Measurements from ENCODE around the gene CEP128. TPM values are rescaled to one million over a fixed set of nuclear protein-coding genes. Genes with fewer than 3 reads are reported as not detected.

The CEP128 gene
- polyA plus RNA-seq, 4 donors: 4.7 to 6.6 (median 6.5) TPM

DNA sequence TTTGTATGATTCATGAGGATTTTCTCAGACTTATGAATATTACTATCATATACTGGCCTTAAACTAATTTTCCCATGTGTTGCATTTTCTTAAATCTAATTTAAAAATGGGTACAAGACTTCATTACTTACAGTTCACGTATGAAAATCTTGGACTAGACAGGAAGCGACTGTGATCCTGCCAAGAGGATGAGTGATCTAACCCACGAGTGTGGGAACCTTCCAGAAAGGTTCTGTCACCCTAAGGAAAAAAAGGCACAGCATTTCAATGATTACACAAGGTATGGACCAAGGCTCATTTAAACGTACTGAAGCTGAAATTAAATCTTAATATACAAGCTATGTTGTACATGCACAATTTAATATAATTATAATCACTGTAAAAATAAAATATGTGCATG lies 436.8 kb downstream of the CEP128 start:
- DNase-seq (ENCODE audit: low read depth in 4 of 4, low spot score in 3 of 4): no peak

DNA sequence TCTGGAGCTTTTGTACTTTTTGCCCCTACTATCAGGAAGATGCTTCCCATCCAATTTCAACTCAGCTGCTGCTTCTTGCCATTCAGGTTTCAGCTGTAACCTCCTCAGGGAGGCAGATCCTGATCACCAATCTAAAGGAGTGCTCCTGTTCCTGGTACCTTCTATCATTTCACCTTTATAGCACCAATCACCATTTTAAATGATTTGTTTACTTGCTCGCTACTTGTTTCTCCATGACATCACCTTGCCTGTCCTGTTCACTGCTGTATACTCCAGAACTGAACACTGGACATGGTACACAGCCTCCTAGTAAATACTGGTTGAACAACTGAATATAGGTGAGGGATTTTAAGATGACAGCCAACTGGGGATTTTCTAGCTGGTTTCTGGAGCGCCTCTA lies 443.0 kb downstream of the CEP128 start:
- DNase-seq (ENCODE audit: low read depth in 4 of 4, low spot score in 3 of 4): no peak

DNA sequence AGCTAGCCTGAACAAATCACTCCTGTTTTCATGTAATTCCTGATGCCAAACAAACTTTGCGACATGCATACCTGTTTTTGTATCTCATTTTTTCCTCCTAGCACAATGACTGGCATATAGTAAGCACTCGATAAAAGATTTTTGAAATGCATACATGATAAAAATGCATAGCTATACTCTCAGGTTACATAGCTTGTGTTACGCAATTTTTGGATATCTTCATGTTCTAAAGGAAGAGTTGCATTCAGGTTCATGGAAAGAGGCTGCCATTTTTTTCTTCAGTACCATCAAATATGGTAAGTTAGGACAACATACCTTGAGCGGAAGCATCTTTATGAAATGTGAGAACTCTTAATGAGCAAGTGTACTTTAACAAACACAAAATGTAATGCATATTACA lies 445.4 kb downstream of the CEP128 start:
- no peak for DNase-seq (ENCODE audit: low read depth in 4 of 4, low spot score in 3 of 4)

DNA sequence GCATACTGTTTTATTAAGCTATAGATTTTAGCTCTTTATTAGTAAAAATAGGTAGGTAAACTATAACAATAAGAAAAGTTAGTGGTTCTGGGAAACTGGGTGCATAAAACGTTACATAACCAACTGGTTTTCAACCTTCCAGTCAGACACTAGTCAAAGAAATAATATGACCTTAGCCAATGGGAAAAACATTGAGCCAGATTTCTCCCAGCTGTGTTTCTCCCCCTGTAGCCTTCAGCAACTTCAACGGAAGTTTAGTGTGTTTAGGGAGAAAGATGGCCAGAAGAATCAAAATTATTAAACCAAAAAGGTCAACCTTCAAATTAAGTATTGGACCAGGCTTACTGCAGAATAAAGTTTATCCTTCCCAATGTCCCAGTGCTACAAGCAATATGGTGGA lies 446.8 kb downstream of the CEP128 start:
- no peak for DNase-seq (ENCODE audit: low read depth in 4 of 4, low spot score in 3 of 4)

DNA sequence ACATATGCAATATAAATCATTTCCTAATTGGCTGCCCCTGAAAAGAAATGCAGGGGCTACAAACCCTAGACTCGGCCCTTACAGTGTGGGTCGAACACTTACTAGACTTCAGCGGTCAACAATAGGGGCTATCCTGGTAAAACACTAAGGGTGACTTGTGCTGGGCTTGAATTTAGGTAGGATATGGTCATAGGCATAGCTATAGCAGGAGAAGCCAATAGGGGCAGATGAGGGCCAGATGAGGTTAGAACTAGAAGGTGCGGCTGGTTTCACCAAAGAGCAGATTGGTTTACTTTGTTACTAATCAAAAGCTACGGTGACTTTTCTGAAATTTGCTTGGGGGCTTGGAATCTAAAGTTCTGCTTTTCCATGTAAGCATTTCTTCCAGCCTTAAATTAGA lies 447.9 kb downstream of the CEP128 start:
- no peak for DNase-seq (ENCODE audit: low read depth in 4 of 4, low spot score in 3 of 4)

DNA sequence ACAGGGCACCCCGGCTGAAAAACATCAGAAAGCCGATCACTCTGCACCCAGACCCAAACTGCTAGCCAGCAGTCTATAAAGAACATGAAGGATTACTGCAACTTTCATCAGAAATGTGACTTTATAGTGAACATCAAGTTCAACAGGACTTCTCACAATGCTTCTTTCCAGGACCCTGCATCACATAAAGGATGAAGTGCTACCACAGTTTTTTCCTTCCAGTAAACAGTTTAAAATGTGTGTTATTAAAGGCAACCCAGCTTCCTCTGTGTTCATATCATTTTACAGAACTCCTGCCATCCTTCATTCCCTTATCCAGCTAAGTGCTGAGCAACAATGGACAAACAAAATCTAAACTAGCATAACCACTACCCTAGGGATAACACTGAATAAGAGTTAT lies 449.9 kb downstream of the CEP128 start:
- DNase-seq (ENCODE audit: low read depth in 4 of 4, low spot score in 3 of 4): no peak

DNA sequence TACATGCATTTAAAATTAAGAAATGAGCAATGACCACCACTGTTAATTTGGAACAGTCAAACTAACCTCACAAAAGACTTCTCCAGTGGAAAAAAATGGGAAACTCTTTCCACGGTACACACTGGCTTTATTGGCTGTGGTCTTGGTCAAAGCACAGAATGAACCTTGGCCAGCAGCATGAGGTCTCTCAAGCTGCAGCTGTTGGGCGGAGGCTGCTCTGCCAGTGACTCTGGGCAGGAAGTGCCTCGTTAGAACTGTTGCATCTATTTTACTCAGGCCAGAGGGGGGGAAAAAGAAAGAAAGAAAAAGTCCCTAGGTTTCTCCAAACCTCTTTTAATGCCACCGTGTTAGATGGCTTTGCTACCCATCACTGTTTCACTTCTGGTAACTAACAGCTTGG lies 450.4 kb downstream of the CEP128 start:
- DNase-seq (ENCODE audit: low read depth in 4 of 4, low spot score in 3 of 4): no peak

DNA sequence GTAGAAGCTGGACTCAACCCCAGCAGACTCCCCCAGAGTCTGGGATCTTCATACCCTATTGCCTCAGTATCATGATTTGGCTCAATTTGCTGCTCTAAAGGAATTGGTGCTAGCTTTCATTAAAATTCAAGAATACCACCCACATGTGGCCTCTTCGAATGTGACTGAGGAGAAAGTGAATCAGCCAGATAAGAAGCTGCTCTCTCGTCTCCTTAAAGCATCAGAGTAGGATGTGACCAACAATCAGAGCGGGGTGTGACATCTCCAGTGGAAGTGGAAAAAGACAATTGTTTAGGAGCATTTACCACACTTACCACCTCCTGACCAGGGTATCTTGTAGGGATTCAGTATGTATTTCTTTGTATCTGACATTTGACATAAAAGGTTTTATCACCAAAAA lies 452.0 kb downstream of the CEP128 start:
- DNase-seq (ENCODE audit: low read depth in 4 of 4, low spot score in 3 of 4): no peak

DNA sequence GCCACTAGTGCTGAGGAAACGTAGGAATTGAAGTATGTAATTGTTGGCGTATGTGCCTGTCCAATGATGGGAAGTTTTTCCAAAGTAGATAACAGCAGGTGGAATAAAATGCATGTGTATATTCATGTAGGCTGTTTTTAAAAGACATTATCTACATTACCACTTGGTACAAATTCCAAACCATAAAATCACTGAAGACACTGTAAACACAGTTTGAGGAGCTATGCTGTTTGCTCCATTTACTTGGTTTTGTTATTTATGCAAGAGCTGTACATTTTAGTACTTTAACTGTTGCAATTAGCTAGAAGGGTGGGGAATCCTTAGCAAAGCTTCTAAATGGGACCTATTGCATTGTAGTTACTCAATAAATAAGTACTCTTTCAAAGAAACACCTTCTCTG lies 455.8 kb downstream of the CEP128 start:
- no peak for DNase-seq (ENCODE audit: low read depth in 4 of 4, low spot score in 3 of 4)

DNA sequence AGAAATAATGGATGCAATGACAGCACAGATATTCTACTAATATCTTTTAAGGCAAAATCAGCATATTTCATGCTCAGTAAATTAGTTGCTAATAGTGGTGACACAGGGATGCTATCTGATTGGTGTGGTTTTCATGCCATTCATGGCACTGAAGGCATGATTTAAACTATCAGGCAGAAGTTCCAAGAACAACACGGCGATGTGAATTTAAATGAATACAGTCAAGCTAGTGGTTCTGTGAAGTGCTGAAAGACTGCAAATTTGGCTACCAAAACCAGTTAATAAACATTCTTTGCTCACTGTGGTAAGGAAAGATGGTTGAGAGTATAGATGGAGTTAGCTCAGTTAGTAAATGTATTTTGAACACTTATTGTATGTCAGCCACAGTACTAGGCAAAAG lies 458.2 kb downstream of the CEP128 start:
- DNase-seq (ENCODE audit: low read depth in 4 of 4, low spot score in 3 of 4): no peak

DNA sequence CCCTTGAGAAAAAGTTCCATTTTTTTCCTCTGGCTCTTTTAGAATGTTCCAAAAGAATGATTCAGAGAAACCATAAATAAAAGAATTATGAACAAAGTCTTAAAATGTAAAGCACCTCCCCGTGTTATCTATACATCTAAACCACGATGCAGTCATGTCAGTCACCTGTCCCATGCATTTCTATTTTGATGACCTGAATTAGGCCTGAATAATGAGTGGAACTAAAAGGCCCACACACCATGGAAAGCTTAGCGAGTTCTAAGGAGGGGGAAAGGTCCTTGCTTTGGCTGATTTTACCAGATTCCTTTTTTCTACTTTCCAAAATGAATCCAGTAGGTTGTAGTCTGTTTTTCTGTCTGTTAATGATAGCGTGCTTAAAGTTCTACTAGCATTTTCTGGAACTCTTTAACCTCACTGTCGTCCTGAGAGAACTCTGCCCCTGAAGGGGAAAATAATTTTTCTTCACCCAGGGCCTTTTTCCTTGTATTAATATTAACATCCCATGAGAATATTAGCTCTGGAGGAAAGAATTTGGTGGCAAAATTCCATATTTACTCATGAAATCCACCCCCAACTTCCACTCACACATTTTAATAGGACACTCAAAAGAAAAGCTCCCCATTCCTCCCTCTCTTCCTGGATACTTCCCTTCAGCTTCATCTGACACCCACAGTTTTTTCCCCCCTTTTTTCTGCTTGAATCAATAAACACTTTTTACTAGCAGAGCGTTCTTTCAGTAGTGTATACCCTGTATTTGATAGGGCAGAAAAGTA lies 464.0 kb downstream of the CEP128 start:
- no peak for DNase-seq (ENCODE audit: low read depth in 4 of 4, low spot score in 3 of 4)

DNA sequence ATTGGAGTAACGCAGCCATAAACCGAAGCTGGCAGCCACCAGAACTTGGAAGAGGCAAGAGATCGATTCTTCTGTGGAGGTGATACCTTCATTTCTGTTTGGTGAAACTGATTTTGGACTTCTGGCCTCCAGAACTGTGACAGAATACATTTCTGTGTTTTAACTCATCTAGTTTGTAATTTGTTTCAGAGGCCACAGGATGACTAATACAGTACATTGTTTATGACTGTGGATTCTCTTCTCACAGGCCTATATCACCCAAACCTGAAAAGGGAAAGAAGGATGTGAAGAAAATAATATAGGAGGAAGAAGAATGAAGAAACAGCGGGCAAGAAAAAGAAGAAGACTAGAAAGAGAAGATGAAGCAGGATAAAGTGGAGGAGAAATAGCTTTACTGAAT lies 466.5 kb downstream of the CEP128 start:
- DNase-seq (ENCODE audit: low read depth in 4 of 4, low spot score in 3 of 4): no peak

DNA sequence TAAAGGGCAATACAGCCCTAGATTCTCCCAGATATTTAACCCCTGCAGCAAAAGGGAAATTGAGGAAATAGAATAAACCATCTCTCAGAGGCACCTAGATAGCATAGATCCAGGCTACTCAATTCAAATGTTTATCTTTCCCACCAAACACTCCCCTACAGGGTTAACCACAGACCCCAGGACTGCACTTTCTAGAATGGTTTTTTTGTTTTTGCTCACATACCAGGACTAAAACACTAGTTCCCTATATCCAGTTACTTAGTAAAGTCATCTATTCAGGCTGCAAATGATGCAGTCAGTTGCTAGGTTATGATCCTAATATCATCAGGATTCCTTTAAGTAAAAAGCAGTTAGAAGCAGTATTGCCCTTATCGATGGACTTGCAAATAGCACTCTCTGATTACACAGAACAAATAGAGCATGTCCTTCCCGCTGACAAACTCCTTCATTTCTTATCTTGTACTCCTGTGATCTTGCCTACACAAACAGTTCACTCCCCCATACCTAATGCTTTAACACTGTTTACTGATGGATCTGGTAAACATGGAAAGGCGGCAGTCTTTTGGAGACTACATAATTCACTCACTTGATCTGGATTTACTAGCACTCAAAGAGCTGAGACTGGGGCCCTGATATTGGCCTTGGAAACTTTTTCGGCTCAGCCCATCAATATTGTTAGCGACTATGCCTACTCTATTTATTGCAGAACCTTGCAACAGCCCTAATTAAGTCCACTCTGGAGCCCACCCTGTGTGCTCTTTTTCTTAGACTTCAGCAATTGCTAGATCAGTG lies 473.0 kb downstream of the CEP128 start:
- no peak for DNase-seq (ENCODE audit: low read depth in 4 of 4, low spot score in 3 of 4)

DNA sequence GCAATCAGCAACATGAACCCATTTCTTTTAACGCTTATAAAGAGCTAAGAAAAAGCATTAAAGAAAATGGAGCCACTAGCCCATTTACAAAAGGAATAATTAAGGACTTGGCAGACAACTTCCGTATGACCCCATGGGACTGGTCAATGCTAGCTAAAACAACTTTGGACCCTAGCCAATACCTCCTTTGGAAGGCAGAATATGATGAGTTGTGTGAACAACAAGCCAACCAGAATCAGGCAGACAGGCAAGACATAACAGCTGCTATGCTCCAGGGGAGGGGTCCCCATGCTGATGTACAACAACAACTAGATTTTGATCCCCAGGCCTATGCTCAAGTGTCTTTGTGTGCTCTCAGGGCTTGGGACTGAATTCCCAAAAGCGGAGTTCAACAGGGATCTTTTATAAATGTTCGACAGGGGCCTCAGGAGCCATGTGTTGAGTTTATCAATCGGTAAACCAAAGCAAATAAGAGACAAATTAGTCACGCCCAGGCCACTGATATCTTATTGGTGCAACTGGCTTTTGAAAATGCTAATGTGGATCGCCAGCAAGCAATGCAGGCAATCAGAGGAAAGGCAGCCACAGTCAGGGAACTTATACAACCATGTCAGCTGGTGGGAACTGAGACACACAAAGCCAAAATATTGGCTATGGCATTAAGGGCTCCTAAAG lies 475.9 kb downstream of the CEP128 start:
- DNase-seq (ENCODE audit: low read depth in 4 of 4, low spot score in 3 of 4): no peak

DNA sequence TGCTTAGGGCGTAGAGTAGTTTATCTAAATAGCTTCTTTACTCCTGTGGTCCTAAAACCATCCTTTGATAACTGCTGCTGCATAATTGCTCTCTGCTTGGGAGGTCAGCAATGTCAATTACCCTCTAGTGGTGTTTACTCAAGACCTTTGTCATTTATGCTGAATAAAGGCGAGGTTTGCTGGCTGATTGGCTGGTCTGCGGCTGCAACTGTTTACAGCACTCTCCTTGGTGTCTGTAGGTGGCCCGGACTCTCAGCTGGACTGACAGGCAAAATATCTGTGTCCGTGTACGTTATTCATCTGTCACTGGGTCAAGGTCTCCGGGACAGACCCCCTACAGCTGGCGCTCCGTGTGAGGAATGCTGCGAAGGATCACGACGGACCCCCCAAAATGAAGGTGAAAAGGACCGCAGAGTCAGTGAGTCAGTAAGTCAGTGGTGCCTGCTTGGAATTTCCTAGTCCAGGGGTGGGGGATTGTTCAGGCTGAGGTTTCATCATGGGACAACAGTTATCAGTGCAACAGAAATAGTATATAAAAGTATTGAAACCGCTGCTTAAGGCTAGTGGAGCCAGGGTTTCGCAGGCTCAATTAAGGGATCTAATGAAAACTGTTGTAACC lies 476.9 kb downstream of the CEP128 start:
- DNase-seq (ENCODE audit: low read depth in 4 of 4, low spot score in 3 of 4): no peak

DNA sequence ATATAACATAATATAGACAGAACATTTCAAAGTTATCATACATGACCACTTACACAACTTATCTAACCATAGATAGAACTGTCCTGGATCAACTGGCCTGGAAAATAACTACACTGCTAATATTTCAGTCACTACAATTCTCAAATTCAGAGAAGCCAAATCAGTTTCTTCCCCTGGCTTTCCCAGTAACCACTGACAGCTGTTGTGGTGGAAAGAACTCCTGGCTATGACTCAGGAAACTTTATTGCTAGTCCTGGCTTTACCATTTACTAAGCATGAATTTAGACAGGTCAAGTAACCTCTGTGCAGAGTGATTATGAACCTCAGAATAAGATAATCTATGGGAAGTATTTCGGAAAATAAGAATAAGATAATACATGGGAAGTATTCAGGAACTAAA lies 485.3 kb downstream of the CEP128 start:
- no peak for DNase-seq (ENCODE audit: low read depth in 4 of 4, low spot score in 3 of 4)

DNA sequence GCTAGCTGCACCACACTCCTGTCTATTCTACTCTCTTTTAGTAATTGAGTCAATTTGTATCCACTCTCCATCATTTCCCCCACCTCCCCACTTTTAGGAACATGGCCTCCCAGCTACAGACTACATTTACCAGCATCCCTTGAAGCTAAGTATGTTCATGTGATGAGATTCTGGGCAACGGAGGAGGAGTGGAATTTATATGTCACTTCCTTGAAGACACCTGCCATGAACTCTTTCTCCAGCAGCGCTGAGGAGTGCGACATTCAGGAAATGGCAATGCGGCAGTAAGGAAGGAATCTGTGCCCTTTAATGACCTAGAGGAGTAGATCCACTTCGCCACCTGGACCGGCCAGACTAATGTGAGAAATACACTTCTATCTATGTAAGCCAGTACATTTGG lies 486.5 kb downstream of the CEP128 start:
- no peak for DNase-seq (ENCODE audit: low read depth in 4 of 4, low spot score in 3 of 4)

DNA sequence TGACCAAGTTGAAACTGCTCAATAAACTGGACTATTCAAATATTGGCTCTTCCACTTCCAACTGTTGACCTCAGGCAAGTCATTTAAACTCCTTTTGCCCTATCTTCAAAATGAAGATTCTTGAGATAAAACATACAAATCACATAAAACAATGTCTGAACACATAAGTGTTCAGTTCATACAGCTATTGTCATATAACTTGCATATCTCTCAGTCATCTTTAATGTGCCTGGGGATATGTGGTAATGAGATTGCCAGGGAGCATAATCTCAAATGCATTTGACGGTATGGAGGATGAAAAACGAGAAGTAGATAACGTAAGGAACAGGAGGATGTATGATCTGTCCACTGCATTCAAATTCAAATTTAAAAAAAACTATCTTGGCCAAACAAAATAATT lies 493.3 kb downstream of the CEP128 start:
- no peak for DNase-seq (ENCODE audit: low read depth in 4 of 4, low spot score in 3 of 4)

DNA sequence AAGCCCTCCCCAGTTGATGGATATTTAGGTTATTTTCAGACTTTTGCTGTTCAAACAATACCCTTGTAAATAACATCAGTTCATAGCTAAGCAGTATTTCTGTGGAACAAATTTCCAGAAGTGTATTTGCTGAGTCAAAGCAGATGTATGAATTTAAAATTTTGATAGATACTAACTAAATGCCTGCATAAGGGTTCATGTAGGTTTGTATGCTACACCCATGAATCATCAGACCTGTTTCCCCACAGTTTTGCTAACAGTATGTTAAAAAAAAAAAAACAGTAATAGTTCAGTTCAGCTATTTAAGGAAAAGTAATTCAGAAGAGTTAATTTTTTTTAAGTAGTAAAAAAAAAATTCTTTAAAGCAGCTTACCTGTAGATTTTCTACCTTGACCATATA lies 494.1 kb downstream of the CEP128 start:
- DNase-seq (ENCODE audit: low read depth in 4 of 4, low spot score in 3 of 4): no peak

Data from left renal pelvis (tissue), 4 donors.